DOHH2 (cell line): Measurements from ENCODE around the gene BEST3.

ENCODE experiments used
- EZH2phosphoT487 ChIP-seq: fragments of 200-600 bp; sonication (generic); IDR thresholded peaks from 2 replicates; pipeline ENCODE4 v1.6.1; 2017; ENCODE audit warnings: borderline replicate concordance, mild to moderate bottlenecking, antibody characterized with exemption, low read length, moderate library complexity, mixed read lengths
- TF ChIP-seq, protein P1 (sequence below): fragments of 200-600 bp; sonication (generic); IDR thresholded peaks from one replicate; pipeline ENCODE4 v1.5.1; 2014; ENCODE audit warnings: antibody characterized with exemption, mild to moderate bottlenecking, low read depth, low read length; ENCODE audit not compliant: poor library complexity, severe bottlenecking

DNA sequence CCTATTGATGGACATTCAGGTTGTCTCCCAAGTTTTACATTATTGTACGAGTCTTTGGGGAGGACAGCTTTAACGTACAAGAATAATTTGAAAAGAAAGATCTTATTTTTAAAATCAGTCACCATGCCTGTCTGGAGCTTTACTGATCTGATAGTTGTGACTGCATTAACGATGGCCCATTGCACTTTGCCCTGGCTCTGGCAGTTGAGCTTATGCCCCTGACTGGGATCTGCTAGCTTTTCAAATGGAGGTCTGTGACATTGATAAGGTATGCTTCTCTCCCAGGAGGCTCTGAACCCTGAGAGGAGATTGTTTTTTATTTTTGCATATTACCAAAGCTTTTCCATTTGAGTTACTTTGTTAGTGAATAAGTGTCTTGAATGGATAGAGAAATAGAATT is 21.6 kb upstream of the BEST3 start:
- no peak for TF ChIP-seq EZH2phosphoT487
- TF ChIP-seq, protein P1, sequence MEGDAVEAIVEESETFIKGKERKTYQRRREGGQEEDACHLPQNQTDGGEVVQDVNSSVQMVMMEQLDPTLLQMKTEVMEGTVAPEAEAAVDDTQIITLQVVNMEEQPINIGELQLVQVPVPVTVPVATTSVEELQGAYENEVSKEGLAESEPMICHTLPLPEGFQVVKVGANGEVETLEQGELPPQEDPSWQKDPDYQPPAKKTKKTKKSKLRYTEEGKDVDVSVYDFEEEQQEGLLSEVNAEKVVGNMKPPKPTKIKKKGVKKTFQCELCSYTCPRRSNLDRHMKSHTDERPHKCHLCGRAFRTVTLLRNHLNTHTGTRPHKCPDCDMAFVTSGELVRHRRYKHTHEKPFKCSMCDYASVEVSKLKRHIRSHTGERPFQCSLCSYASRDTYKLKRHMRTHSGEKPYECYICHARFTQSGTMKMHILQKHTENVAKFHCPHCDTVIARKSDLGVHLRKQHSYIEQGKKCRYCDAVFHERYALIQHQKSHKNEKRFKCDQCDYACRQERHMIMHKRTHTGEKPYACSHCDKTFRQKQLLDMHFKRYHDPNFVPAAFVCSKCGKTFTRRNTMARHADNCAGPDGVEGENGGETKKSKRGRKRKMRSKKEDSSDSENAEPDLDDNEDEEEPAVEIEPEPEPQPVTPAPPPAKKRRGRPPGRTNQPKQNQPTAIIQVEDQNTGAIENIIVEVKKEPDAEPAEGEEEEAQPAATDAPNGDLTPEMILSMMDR, result no peak
